K562 (cell line): ENCODE data around the gene TIMM17A. TPM values are rescaled to one million over a fixed set of nuclear protein-coding genes. Genes with fewer than 3 reads are reported as not detected.

ENCODE experiments used
- KLF6 ChIP-seq: fragments of 250-450 bp; sonication (Bioruptor Pico); IDR thresholded peaks from 2 replicates; pipeline ENCODE4 v1.4.0; 2020; ENCODE audit warnings: mild to moderate bottlenecking, moderate library complexity, borderline replicate concordance
- MIER1 ChIP-seq: fragments of 450-650 bp; IDR thresholded peaks from 2 replicates; pipeline ENCODE4 v1.6.1; 2016; ENCODE audit warnings: antibody characterized with exemption, mild to moderate bottlenecking, low read depth
- POLR2AphosphoS5 ChIP-seq: IDR thresholded peaks from 2 replicates; pipeline ENCODE4 v1.6.1; 2011; ENCODE audit warnings: mild to moderate bottlenecking, low read depth, low read length, moderate library complexity; ENCODE audit not compliant: control insufficient read depth, insufficient read depth
- SRSF3 ChIP-seq: fragments of 200-400 bp; formaldehyde crosslinking; IDR thresholded peaks from 2 replicates; pipeline ENCODE4 v1.6.1; 2016; ENCODE audit warnings: mild to moderate bottlenecking, low read length, moderate library complexity; ENCODE audit not compliant: insufficient read depth
- ZNF224 ChIP-seq: sonication (generic); formaldehyde crosslinking; IDR thresholded peaks from 2 replicates; pipeline ENCODE4 v1.8.0; 2022; ENCODE audit warnings: mild to moderate bottlenecking, missing genetic modification reagents
- ZNF507 ChIP-seq: conservative IDR thresholded peaks from 2 replicates; pipeline ENCODE4 v1.6.1; 2017; ENCODE audit warnings: missing genetic modification characterization, missing compliant biosample characterization
- polyA plus RNA-seq, 8 experiments: library from polyadenylated mRNA; depleted of rRNA in 4 of 8; stranded (reverse) in 5 of 8; unstranded in 3 of 8; fragments of >200 nt; fragmentation: Nextera tagmentation in 2 of 8; fragmentation: Illumina TruSeq in 1 of 8; extraction: Ambion mirVana in 2 of 8; extraction: Trizol in 1 of 8; gene quantifications; 2 replicates each; pipeline versions ENCODE4 v1.2.1 to v1.2.3, GENCODE V29; 2011 to 2014; ENCODE audit warnings: inconsistent platforms in 1 of 8, missing spikeins in 1 of 8
- total RNA-seq, 7 experiments: library from RNA; depleted of rRNA in 6 of 7; stranded (reverse); fragments of >200 nt in 6 of 7; fragmentation: Illumina TruSeq in 2 of 7; extraction: Trizol in 2 of 7; gene quantifications; 2 replicates each; pipeline versions ENCODE4 v1.2.1 to v1.2.3, GENCODE V29; 2011 to 2021; ENCODE audit warnings: low replicate concordance in 1 of 7
- TF ChIP-seq, protein P1 (sequence below), 2 experiments: fragments of 450-650 bp in 1 of 2; sonication (generic) in 1 of 2; formaldehyde crosslinking in 1 of 2; IDR thresholded peaks; 2 replicates each; pipeline versions ENCODE4 v1.7.1 to v1.9.0; 2016 to 2022; ENCODE audit warnings: inconsistent platforms in 1 of 2, mild to moderate bottlenecking in 1 of 2, missing genetic modification reagents in 1 of 2
- TF ChIP-seq, protein P2 (sequence below): fragments of 250-450 bp; sonication (Bioruptor Pico); IDR thresholded peaks from 2 replicates; pipeline ENCODE4 v1.5.0; 2022; ENCODE audit warnings: mild to moderate bottlenecking

Gene TIMM17A
- total and polyA plus RNA-seq, 9 of the 15 experiments (the other 6 are each of a cell fraction or from before 2014, with no cell fraction given), result 116 to 744 (median 180) TPM

DNA sequence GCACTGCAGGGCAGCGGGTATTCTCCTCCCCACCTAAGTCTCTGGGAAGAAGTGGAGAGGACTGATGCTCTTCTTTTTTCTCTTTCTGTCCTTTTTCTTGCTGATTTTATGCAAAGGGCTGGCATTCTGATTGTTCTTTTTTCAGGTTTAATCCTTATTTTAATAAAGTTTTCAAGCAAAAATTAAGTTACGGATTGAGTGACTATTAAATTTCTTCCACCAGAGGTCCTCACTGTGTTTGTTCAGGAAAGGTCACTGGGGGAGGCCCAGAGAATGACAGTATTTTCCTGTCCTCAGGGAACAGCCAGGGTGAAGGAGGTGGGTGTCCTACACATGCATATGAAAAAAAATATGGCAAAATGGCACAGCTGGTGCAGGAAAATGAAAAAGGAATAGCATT is 50.7 kb downstream of the TIMM17A start (continued):
- TF ChIP-seq, protein P1, sequence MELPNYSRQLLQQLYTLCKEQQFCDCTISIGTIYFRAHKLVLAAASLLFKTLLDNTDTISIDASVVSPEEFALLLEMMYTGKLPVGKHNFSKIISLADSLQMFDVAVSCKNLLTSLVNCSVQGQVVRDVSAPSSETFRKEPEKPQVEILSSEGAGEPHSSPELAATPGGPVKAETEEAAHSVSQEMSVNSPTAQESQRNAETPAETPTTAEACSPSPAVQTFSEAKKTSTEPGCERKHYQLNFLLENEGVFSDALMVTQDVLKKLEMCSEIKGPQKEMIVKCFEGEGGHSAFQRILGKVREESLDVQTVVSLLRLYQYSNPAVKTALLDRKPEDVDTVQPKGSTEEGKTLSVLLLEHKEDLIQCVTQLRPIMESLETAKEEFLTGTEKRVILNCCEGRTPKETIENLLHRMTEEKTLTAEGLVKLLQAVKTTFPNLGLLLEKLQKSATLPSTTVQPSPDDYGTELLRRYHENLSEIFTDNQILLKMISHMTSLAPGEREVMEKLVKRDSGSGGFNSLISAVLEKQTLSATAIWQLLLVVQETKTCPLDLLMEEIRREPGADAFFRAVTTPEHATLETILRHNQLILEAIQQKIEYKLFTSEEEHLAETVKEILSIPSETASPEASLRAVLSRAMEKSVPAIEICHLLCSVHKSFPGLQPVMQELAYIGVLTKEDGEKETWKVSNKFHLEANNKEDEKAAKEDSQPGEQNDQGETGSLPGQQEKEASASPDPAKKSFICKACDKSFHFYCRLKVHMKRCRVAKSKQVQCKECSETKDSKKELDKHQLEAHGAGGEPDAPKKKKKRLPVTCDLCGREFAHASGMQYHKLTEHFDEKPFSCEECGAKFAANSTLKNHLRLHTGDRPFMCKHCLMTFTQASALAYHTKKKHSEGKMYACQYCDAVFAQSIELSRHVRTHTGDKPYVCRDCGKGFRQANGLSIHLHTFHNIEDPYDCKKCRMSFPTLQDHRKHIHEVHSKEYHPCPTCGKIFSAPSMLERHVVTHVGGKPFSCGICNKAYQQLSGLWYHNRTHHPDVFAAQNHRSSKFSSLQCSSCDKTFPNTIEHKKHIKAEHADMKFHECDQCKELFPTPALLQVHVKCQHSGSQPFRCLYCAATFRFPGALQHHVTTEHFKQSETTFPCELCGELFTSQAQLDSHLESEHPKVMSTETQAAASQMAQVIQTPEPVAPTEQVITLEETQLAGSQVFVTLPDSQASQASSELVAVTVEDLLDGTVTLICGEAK (IDR thresholded peaks at IDR 0.05), result peak; percentile 92
- TF ChIP-seq, protein P1 (CRISPR knock-in tag; IDR thresholded peaks at IDR 0.05), result peak; percentile 88
- TF ChIP-seq SRSF3 (no peak), ZNF507 (no peak), MIER1 (no peak), ZNF224 (no peak), KLF6 (no peak), POLR2AphosphoS5 (no peak)
- TF ChIP-seq, protein P2, sequence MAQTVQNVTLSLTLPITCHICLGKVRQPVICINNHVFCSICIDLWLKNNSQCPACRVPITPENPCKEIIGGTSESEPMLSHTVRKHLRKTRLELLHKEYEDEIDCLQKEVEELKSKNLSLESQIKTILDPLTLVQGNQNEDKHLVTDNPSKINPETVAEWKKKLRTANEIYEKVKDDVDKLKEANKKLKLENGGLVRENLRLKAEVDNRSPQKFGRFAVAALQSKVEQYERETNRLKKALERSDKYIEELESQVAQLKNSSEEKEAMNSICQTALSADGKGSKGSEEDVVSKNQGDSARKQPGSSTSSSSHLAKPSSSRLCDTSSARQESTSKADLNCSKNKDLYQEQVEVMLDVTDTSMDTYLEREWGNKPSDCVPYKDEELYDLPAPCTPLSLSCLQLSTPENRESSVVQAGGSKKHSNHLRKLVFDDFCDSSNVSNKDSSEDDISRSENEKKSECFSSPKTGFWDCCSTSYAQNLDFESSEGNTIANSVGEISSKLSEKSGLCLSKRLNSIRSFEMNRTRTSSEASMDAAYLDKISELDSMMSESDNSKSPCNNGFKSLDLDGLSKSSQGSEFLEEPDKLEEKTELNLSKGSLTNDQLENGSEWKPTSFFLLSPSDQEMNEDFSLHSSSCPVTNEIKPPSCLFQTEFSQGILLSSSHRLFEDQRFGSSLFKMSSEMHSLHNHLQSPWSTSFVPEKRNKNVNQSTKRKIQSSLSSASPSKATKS (CRISPR knock-in tag), result no peak
